ENCODE results near the gene ABI3BP.
"Not testable (repeated sequence)": the region's sequence is repeated elsewhere in the genome, so short reads cannot be mapped to it uniquely, and the experiment has no call there.

ABI3BP gene

GRCh38 chr3:100993309-100993708, at the start of gene ABI3BP:
Gene ABI3BP, minus strand, starts transcription at chr3:100993421. Its CDS starts 37 bp downstream, at chr3:100993384.
- FAIRE-seq, result no peak

- no peak for FAIRE-seq
Measured at GRCh38 chr3:101039285-101039684, 46.1 kb upstream of the ABI3BP start.

GRCh38 chr3:101038880-101039279, 45.7 kb upstream of the ABI3BP start:
- no peak for FAIRE-seq

- FAIRE-seq, result no peak
Measured at GRCh38 chr3:101038393-101038792, 45.2 kb upstream of the ABI3BP start.

- no peak for FAIRE-seq
Measured at GRCh38 chr3:101037613-101038012, 44.4 kb upstream of the ABI3BP start.

GRCh38 chr3:101036676-101037075, 43.5 kb upstream of the ABI3BP start:
- FAIRE-seq, result no peak

- FAIRE-seq, result no peak
Measured at GRCh38 chr3:101036213-101036618, 43.0 kb upstream of the ABI3BP start.

- FAIRE-seq, result no peak
Measured at GRCh38 chr3:101027286-101027685, 34.1 kb upstream of the ABI3BP start.

- FAIRE-seq, result no peak
Measured at GRCh38 chr3:101026881-101027280, 33.7 kb upstream of the ABI3BP start.

GRCh38 chr3:101026244-101026643, 33.0 kb upstream of the ABI3BP start:
- FAIRE-seq, result no peak

GRCh38 chr3:101020351-101021015, 27.3 kb upstream of the ABI3BP start:
- FAIRE-seq, result no peak

- FAIRE-seq, result no peak
Measured at GRCh38 chr3:101017017-101017416, 23.8 kb upstream of the ABI3BP start.

- FAIRE-seq, result not testable (repeated sequence)
Measured at GRCh38 chr3:101012312-101012711, 19.1 kb upstream of the ABI3BP start.

GRCh38 chr3:101011136-101011535, 17.9 kb upstream of the ABI3BP start:
- no peak for FAIRE-seq

- FAIRE-seq, result no peak
Measured at GRCh38 chr3:101010296-101010695, 17.1 kb upstream of the ABI3BP start.

GRCh38 chr3:101009386-101009785, 16.2 kb upstream of the ABI3BP start:
- no peak for FAIRE-seq

- no peak for FAIRE-seq
Measured at GRCh38 chr3:100999160-100999559, 5.9 kb upstream of the ABI3BP start.

GRCh38 chr3:100994809-100995208, 1.6 kb upstream of the ABI3BP start:
- no peak for FAIRE-seq

GRCh38 chr3:100994187-100994586, 966 bp upstream of the ABI3BP start:
- FAIRE-seq, result no peak

GRCh38 chr3:100992231-100993012, 799 bp downstream of the ABI3BP start:
- no peak for FAIRE-seq

- FAIRE-seq, result no peak
Measured at GRCh38 chr3:100988080-100988479, 5.1 kb downstream of the ABI3BP start.

- no peak for FAIRE-seq
Measured at GRCh38 chr3:100984308-100984707, 8.9 kb downstream of the ABI3BP start.

- FAIRE-seq, result no peak
Measured at GRCh38 chr3:100982710-100983109, 10.5 kb downstream of the ABI3BP start.

GRCh38 chr3:100981164-100981911, 11.9 kb downstream of the ABI3BP start:
- FAIRE-seq, result no peak

All from colon (tissue), 2 donors.